IMR-90 (cell line): ENCODE measurements around the gene SLC9A1. TPM values are rescaled to one million over a fixed set of nuclear protein-coding genes. Genes with fewer than 3 reads are reported as not detected.

ENCODE experiments used
- ATAC-seq: fragments of 200-7000 bp; cut with Tn5 transposase; 2 replicates; pipeline ENCODE4 v1.9.1; 2020; ENCODE audit warnings: low read depth, mild to moderate bottlenecking, moderate library complexity
- BruUV-seq: library from RNA; stranded (reverse); fragments of 400-500 nt; replicated peaks from 2 replicates; lab custom pipeline; 2021; lab: Mats Ljungman, UMichigan
- CTCF ChIA-PET: fragments of 300-600 bp; formaldehyde crosslinking; extraction: SDS; loops from one replicate; lab custom pipeline; 2021; ENCODE audit warnings: antibody characterized with exemption; lab: Yijun Ruan, JAX
- POLR2A ChIA-PET: fragments of 300-600 bp; sonication (Branson Sonifier 250); formaldehyde crosslinking; loops from one replicate; lab custom pipeline; 2022; ENCODE audit warnings: antibody characterized with exemption; ENCODE audit not compliant: unreplicated experiment; lab: Charles Lee
- DNase-seq: peaks from one replicate; pipeline ENCODE4 v3.0.0; 2013
- H2AFZ ChIP-seq: replicated peaks from 2 replicates; pipeline ENCODE3; 2013; ENCODE audit warnings: low read length, mild to moderate bottlenecking; ENCODE audit not compliant: poor library complexity
- H2AK5ac ChIP-seq: 2 replicates; pipeline ENCODE4 v1.6.1; 2013; ENCODE audit warnings: low read depth, low read length, inconsistent platforms
- H2AK9ac ChIP-seq: replicated peaks from 2 replicates; pipeline ENCODE3; 2013; ENCODE audit warnings: mild to moderate bottlenecking, low read depth, low read length, moderate library complexity; ENCODE audit not compliant: poor library complexity
- H2BK120ac ChIP-seq: 2 replicates; pipeline ENCODE4 v1.6.1; 2013; ENCODE audit warnings: low read depth, low read length, inconsistent platforms
- H2BK15ac ChIP-seq: 3 replicates; pipeline ENCODE4 v1.6.1; 2013; ENCODE audit warnings: low read depth, low read length, inconsistent platforms
- H2BK20ac ChIP-seq: 2 replicates; pipeline ENCODE4 v1.6.1; 2013; ENCODE audit warnings: low read depth, mild to moderate bottlenecking, inconsistent platforms, low read length, moderate library complexity
- H2BK5ac ChIP-seq: 2 replicates; pipeline ENCODE4 v1.6.1; 2013; ENCODE audit warnings: mild to moderate bottlenecking, low read depth, low read length, inconsistent platforms; ENCODE audit not compliant: poor library complexity, severe bottlenecking
- H3K14ac ChIP-seq: replicated peaks from 2 replicates; pipeline ENCODE4 v1.6.1; 2013; ENCODE audit warnings: low read depth, low read length, inconsistent platforms
- H3K18ac ChIP-seq: 2 replicates; pipeline ENCODE4 v1.6.1; 2013; ENCODE audit warnings: low read depth, low read length, control low read depth
- H3K23ac ChIP-seq: 2 replicates; pipeline ENCODE4 v1.6.1; 2013; ENCODE audit warnings: low read depth, low read length, inconsistent platforms
- H3K27ac ChIP-seq: 2 replicates; pipeline ENCODE4 v1.5.1; 2013; ENCODE audit warnings: mild to moderate bottlenecking, control low read depth, low read length; ENCODE audit not compliant: insufficient read depth
- H3K27me3 ChIP-seq: 2 replicates; pipeline ENCODE4 v1.6.1; 2013; ENCODE audit warnings: low read length; ENCODE audit not compliant: control insufficient read depth, insufficient read depth
- H3K36me3 ChIP-seq: 2 replicates; pipeline ENCODE4 v1.6.1; 2013; ENCODE audit warnings: low read length, mixed read lengths; ENCODE audit not compliant: control insufficient read depth, insufficient read depth
- H3K4ac ChIP-seq: 2 replicates; pipeline ENCODE4 v1.6.1; 2013; ENCODE audit warnings: low read depth, low read length, inconsistent platforms
- H3K4me1 ChIP-seq: 2 replicates; pipeline ENCODE4 v1.6.1; 2013; ENCODE audit warnings: low read length, mixed read lengths; ENCODE audit not compliant: control insufficient read depth, insufficient read depth
- H3K4me2 ChIP-seq: 2 replicates; pipeline ENCODE4 v1.6.1; 2013; ENCODE audit warnings: low read depth, mild to moderate bottlenecking, control low read depth, low read length, moderate library complexity
- H3K4me3 ChIP-seq: 2 replicates; pipeline ENCODE4 v1.5.1; 2013; ENCODE audit warnings: low read depth, mild to moderate bottlenecking, control low read depth, low read length, moderate library complexity; ENCODE audit not compliant: insufficient read depth
- H3K56ac ChIP-seq: 2 replicates; pipeline ENCODE4 v1.6.1; 2013; ENCODE audit warnings: low read length, inconsistent platforms; ENCODE audit not compliant: insufficient read depth; ENCODE audit errors: extremely low read depth
- H3K79me1 ChIP-seq, 2 experiments: 2 replicates each; pipeline ENCODE4 v1.6.1; 2013; ENCODE audit warnings: low read length in 2 of 2, inconsistent platforms in 1 of 2, low read depth in 1 of 2
- H3K9ac ChIP-seq: 2 replicates; pipeline ENCODE4 v1.6.1; 2013; ENCODE audit warnings: low read depth, low read length, control low read depth
- H3K9me1 ChIP-seq: 2 replicates; pipeline ENCODE4 v1.6.1; 2013; ENCODE audit warnings: low read length, inconsistent platforms; ENCODE audit not compliant: insufficient read depth
- H3K9me3 ChIP-seq: 2 replicates; pipeline ENCODE4 v1.6.1; 2013; ENCODE audit warnings: low read length; ENCODE audit not compliant: control insufficient read depth, insufficient read depth
- H4K20me1 ChIP-seq: 2 replicates; pipeline ENCODE4 v1.6.1; 2013; ENCODE audit warnings: low read length, inconsistent platforms; ENCODE audit not compliant: insufficient read depth
- H4K5ac ChIP-seq: 2 replicates; pipeline ENCODE4 v1.6.1; 2013; ENCODE audit warnings: mild to moderate bottlenecking, low read depth, low read length, control low read depth
- H4K8ac ChIP-seq, 2 experiments: 2 replicates each; pipeline ENCODE4 v1.6.1; 2013; ENCODE audit warnings: low read depth in 2 of 2, low read length in 2 of 2, control low read depth in 1 of 2, inconsistent platforms in 1 of 2
- H4K91ac ChIP-seq: 2 replicates; pipeline ENCODE4 v1.6.1; 2013; ENCODE audit warnings: low read depth, low read length, inconsistent platforms; ENCODE audit not compliant: insufficient read depth
- BHLHE40 ChIP-seq: fragments of 150-350 bp; IDR thresholded peaks from 2 replicates; pipeline ENCODE4 v1.6.1; 2016; ENCODE audit warnings: mild to moderate bottlenecking, low read depth, low read length
- CHD1 ChIP-seq: IDR thresholded peaks from 2 replicates; pipeline ENCODE4 v1.6.1; 2012; ENCODE audit warnings: low read depth, low read length, improper control_type of control experiment
- MAFK ChIP-seq: IDR thresholded peaks from 2 replicates; pipeline ENCODE4 v1.6.1; 2012; ENCODE audit warnings: low read depth, low read length, improper control_type of control experiment
- MAZ ChIP-seq: IDR thresholded peaks from 2 replicates; pipeline ENCODE4 v1.6.1; 2012; ENCODE audit warnings: low read depth, mild to moderate bottlenecking, low read length, improper control_type of control experiment, moderate library complexity, borderline replicate concordance
- MXI1 ChIP-seq: IDR thresholded peaks from 2 replicates; pipeline ENCODE4 v1.6.1; 2012; ENCODE audit warnings: low read depth, mild to moderate bottlenecking, low read length, moderate library complexity, borderline replicate concordance
- NFE2L2 ChIP-seq: fragments of 150-350 bp; IDR thresholded peaks from 2 replicates; pipeline ENCODE4 v1.6.1; 2016; ENCODE audit warnings: low read depth, mild to moderate bottlenecking, low read length
- POLR2A ChIP-seq: IDR thresholded peaks from 2 replicates; pipeline ENCODE4 v1.6.1; 2012; ENCODE audit warnings: mild to moderate bottlenecking, low read depth, low read length
- RAD21 ChIP-seq: IDR thresholded peaks from 2 replicates; pipeline ENCODE4 v1.6.1; 2012; ENCODE audit warnings: low read length, improper control_type of control experiment
- RCOR1 ChIP-seq: IDR thresholded peaks from 2 replicates; pipeline ENCODE4 v1.6.1; 2012; ENCODE audit warnings: mild to moderate bottlenecking, low read length, improper control_type of control experiment; ENCODE audit not compliant: insufficient replicate concordance
- RFX5 ChIP-seq: IDR thresholded peaks from 2 replicates; pipeline ENCODE4 v1.8.0; 2012; ENCODE audit warnings: low read depth, mild to moderate bottlenecking, low read length, moderate library complexity
- SMC3 ChIP-seq: fragments of 150-350 bp; IDR thresholded peaks from 2 replicates; pipeline ENCODE4 v1.6.1; 2016; ENCODE audit warnings: low read depth, mild to moderate bottlenecking, antibody characterized with exemption, low read length, moderate library complexity
- WGBS, 2 experiments: methylation state at CpG; one replicate each; pipeline versions ENCODE4 v1.1.5 to v1.1.7; 2013; ENCODE audit warnings: missing lambda C conversion rate in 2 of 2; ENCODE audit not compliant: insufficient read length in 1 of 2; ENCODE audit errors: extremely low coverage in 2 of 2; 5-methylcytosine and 5-hydroxymethylcytosine counted together
- dilution Hi-C: fragments of 300-500 bp; cut with HindIII; formaldehyde crosslinking; loops from one replicate; pipeline ENCODE4 v1.14.3; 2018; ENCODE audit warnings: low sequenced_read_pairs; ENCODE audit not compliant: unreplicated experiment
- in situ Hi-C: fragments of 300-500 bp; cut with MboI; formaldehyde crosslinking; loops from 3 replicates; pipeline ENCODE4 v1.14.3; 2019; ENCODE audit warnings: low sequenced_read_pairs, inconsistent platforms, mixed read lengths
- intact Hi-C: fragments of 100-400 bp; cut with micrococcal nuclease; formaldehyde crosslinking; loops from 2 replicates; pipeline ENCODE4 v1.10.0; 2022
- polyA plus RNA-seq, 3 experiments: library from polyadenylated mRNA; depleted of rRNA; stranded (reverse); fragments of >200 nt; gene quantifications; 2 replicates each; pipeline ENCODE4 v1.2.3, GENCODE V29; 2012; ENCODE audit warnings: low replicate concordance in 1 of 3
- total RNA-seq: library from RNA; depleted of rRNA; stranded (reverse); fragments of >200 nt; gene quantifications from 2 replicates; pipeline ENCODE4 v1.2.3, GENCODE V29; 2012
- TF ChIP-seq, protein P1 (sequence below): fragments of 150-350 bp; IDR thresholded peaks from 2 replicates; pipeline ENCODE4 v1.6.1; 2017; ENCODE audit warnings: mild to moderate bottlenecking, antibody characterized with exemption, low read length, low read depth
- TF ChIP-seq, protein P2 (sequence below): fragments of 150-350 bp; IDR thresholded peaks from 2 replicates; pipeline ENCODE4 v1.6.1; 2016; ENCODE audit warnings: low read depth, mild to moderate bottlenecking, low read length, moderate library complexity, borderline replicate concordance
- TF ChIP-seq, protein P3 (sequence below): conservative IDR thresholded peaks from 2 replicates; pipeline ENCODE4 v1.5.1; 2012; ENCODE audit warnings: mild to moderate bottlenecking, low read depth, low read length, improper control_type of control experiment

SLC9A1 gene
- total and polyA plus RNA-seq, 2 of the 4 experiments (the other 2 are of a cell fraction), result 2.0 to 21.2 TPM

DNA sequence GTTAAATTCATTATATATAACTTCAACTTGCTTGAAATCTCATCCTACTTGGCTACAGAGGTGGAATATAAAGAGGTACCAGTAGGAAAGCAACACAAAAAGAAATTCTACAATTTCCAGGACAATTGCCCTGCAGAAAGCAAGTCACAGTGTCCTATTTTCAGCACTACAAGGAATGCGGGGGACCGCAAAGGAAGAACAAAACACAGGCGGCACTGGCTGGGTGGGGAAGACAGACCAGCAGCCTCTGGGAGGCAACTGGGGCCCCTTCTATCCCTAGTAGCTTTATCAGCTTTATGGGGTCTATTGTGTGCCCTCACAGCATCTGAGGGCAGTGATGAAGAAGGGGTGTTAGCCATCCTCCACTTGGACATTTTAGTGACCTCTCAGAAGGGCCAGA is 30.5 kb downstream of the SLC9A1 start:
- Histone ChIP-seq H3K27ac (no peak overlapping the region), H3K36me3 (no peaks in the 10 kb centered on the region), H3K79me1 (peaks cover 21 to 59% of the 10 kb centered on the region in 2 experiments), H3K9ac (no peak overlapping the region), H2BK15ac (no peak overlapping the region), H2BK5ac (no peak overlapping the region), H4K8ac (no peak overlapping the region), H3K18ac (no peak overlapping the region), H3K4ac (no peak overlapping the region), H3K4me1 (peaks cover 11% of the 10 kb centered on the region), H3K4me3 (no peak overlapping the region), H2AK5ac (no peak overlapping the region), H2BK120ac (no peak overlapping the region), H4K5ac (no peak overlapping the region), H2AFZ (no peak overlapping the region), H4K91ac (no peak overlapping the region), H3K23ac (no peak overlapping the region), H4K20me1 (peaks cover 2% of the 10 kb centered on the region), H3K4me2 (no peak overlapping the region), H3K9me3 (no peaks in the 10 kb centered on the region), H3K27me3 (no peaks in the 10 kb centered on the region), H3K9me1 (peaks cover 12% of the 10 kb centered on the region), H3K56ac (no peak overlapping the region), H2BK20ac (no peak overlapping the region), H2AK9ac (no peak overlapping the region), H3K14ac (no peak overlapping the region)
- CTCF ChIA-PET, result no interaction called here
- WGBS, 2 experiments, result no CpG with 5 or more reads among the region's 3 CpGs
- dilution Hi-C loops (no loop called here), in situ Hi-C loops (no loop called here), intact Hi-C loops (no loop called here)
- BruUV-seq, result no TSS peak
- DNase-seq (no peak), ATAC-seq (no peak)
- TF ChIP-seq POLR2A (no peak), SMC3 (no peak), CHD1 (no peak), BHLHE40 (no peak), RFX5 (no peak), MAFK (no peak), RAD21 (no peak), NFE2L2 (no peak), MAZ (no peak), MXI1 (no peak), RCOR1 (no peak)
- TF ChIP-seq, protein P1, sequence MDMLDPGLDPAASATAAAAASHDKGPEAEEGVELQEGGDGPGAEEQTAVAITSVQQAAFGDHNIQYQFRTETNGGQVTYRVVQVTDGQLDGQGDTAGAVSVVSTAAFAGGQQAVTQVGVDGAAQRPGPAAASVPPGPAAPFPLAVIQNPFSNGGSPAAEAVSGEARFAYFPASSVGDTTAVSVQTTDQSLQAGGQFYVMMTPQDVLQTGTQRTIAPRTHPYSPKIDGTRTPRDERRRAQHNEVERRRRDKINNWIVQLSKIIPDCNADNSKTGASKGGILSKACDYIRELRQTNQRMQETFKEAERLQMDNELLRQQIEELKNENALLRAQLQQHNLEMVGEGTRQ, result no peak
- TF ChIP-seq, protein P2, sequence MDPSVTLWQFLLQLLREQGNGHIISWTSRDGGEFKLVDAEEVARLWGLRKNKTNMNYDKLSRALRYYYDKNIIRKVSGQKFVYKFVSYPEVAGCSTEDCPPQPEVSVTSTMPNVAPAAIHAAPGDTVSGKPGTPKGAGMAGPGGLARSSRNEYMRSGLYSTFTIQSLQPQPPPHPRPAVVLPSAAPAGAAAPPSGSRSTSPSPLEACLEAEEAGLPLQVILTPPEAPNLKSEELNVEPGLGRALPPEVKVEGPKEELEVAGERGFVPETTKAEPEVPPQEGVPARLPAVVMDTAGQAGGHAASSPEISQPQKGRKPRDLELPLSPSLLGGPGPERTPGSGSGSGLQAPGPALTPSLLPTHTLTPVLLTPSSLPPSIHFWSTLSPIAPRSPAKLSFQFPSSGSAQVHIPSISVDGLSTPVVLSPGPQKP, result no peak
- TF ChIP-seq, protein P3, sequence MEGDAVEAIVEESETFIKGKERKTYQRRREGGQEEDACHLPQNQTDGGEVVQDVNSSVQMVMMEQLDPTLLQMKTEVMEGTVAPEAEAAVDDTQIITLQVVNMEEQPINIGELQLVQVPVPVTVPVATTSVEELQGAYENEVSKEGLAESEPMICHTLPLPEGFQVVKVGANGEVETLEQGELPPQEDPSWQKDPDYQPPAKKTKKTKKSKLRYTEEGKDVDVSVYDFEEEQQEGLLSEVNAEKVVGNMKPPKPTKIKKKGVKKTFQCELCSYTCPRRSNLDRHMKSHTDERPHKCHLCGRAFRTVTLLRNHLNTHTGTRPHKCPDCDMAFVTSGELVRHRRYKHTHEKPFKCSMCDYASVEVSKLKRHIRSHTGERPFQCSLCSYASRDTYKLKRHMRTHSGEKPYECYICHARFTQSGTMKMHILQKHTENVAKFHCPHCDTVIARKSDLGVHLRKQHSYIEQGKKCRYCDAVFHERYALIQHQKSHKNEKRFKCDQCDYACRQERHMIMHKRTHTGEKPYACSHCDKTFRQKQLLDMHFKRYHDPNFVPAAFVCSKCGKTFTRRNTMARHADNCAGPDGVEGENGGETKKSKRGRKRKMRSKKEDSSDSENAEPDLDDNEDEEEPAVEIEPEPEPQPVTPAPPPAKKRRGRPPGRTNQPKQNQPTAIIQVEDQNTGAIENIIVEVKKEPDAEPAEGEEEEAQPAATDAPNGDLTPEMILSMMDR, result no peak
- POLR2A ChIA-PET, result no interaction called here
